Suppressor macrophage treated with lipopolysaccharide for 4 hours (primary cell): ENCODE results near the gene BCAS3.
A peak's percentile ranks its signal among the peaks of the same experiment; 100 is the strongest.
"Not testable (repeated sequence)": the region's sequence is repeated elsewhere in the genome, so short reads cannot be mapped to it uniquely, and the experiment has no call there.

Source experiments
- DNase-seq: peaks from one replicate; pipeline ENCODE4 v3.0.0-alpha.2; 2020

Gene BCAS3

DNA sequence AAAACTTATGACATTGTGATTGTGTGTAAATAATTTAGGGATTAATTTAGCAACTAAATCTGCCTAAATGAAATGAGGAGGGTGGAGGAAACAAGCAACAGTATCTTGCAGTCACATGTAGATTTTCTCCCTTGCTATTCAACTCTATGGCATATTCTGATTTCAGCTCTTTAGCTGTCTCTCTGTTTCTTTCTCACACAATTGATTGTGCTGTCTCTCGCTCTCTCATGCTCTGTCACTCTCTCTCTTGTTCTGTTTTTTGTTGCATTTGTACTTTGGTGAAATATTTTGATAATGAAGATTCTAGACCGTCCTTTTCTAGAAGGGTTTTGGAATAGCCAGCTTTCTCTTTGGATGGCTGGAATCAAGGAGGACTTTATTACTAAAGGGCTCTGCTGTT lies 70.6 kb downstream of the BCAS3 start:
- DNase-seq, result no peak

GRCh38 chr17:60749050-60749449 lies 71.4 kb downstream of the BCAS3 start:
- no peak for DNase-seq

DNA sequence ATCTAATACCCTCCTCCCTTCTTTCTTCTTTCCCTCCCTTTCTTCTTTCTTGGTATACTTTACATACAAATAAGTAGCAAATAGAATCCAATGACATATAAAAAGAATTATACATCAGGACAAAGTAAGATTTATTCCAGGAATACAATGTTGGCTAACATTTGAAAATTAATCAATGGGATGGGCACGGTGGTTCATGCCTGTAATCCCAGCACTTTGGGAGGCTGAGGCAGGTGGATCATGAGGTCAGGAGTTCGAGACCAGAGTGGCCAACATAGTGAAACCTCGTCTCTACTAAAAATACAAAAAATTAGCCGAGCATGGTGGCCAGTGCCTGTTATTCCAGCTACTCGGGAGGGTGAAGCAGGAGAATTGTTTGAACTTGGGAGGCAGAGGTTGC lies 72.1 kb downstream of the BCAS3 start:
- no peak for DNase-seq

GRCh38 chr17:60750640-60751039 lies 73.0 kb downstream of the BCAS3 start:
- DNase-seq, result peak; percentile 26

- no peak for DNase-seq
Observed at GRCh38 chr17:60751884-60752283, 74.2 kb downstream of the BCAS3 start.

- DNase-seq, result no peak
Observed at GRCh38 chr17:60752873-60753577, 75.4 kb downstream of the BCAS3 start.

- DNase-seq, result no peak
Observed at GRCh38 chr17:60754057-60754604, 76.5 kb downstream of the BCAS3 start.

- DNase-seq, result not testable (repeated sequence)
Observed at GRCh38 chr17:60756798-60757197, 79.1 kb downstream of the BCAS3 start.

DNA sequence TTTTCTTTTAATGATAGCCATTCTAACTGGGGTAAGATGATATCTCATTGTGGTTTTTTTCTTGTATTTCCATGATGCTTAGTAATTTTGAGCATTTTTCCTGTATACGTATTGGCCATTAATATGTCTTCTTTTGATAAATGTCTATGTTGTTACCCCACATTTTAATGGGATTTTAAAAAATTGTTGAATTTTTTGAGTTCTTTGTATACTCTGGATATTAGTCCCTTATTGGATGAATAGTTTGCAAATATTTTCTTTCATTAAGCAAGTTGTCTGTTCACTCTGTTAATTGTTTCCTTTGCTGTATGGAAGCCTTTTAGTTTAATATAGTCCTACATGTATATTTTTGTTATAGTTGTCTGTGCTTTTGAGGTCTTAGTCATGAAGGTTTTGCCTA lies 79.8 kb downstream of the BCAS3 start:
- no peak for DNase-seq

GRCh38 chr17:60759756-60760155 lies 82.1 kb downstream of the BCAS3 start:
- DNase-seq, result no peak

GRCh38 chr17:60761301-60761700 lies 83.7 kb downstream of the BCAS3 start:
- DNase-seq, result not testable (repeated sequence)

DNA sequence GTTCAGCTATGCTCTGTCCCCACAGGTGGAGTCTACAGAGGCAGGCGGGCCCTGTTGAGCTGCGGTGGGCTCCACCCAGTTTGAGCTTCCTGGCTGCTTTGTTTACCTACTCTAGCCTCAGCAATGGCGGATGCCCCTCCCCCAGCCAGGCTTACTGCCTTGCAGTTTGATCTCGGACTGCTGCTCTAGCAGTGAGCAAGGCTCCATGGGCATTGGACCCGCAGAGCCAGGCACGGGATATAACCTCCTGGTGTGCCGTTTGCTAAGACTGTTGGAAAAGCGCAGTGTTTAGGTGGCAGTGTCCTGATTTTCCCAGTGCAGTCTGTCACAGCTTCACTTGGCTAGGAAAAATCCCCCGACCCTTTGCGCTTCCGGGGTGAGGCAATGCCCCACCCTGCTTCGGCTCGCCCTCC lies 89.1 kb downstream of the BCAS3 start:
- DNase-seq, result no peak

DNA sequence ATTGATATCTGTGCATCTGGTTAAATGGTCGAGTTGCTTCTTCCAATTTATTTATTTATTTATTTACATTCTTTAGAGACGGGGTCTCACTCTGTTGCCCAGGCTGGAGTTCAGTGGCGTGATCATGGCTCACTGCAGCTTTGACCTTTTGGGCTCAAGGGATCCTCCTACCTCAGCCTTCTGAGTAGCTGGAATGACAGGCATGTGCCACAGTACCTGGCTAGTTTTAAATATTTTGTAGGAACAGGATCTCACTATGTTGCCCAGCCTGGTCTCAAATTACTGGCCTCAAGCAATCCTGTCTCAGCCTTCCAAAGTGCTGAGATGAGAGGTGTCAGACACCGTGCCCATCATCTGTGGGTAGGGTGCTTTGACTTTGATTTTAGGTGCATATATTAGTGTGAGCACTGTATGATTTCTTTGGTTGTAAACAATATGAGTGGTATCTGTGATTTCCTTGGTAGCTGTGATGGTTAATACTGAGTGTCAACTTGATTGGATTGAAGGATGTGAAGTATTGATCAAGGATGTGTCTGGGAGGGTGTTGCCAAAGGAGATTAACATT lies 90.2 kb downstream of the BCAS3 start:
- no peak for DNase-seq

DNA sequence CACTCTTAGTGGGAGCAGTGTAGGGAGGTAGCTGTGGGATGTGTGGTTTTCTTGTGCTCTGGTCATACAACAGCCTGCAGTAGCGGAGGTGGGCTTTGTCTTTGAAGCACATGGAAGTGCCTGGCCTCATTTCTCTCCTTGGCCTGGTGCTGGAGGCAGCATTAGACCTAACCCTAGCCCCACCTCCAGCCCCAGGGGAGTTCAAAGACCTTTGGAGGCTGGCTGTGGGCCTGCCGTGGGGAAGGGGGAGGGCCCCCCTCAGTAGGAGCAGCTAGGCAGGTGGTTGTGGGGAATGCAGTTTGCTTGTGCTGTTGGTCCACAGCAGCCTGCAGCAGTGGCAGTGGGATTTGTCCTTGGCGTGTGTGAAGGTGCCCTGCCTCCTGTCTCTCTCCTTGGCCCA lies 91.7 kb downstream of the BCAS3 start:
- DNase-seq, result no peak

DNA sequence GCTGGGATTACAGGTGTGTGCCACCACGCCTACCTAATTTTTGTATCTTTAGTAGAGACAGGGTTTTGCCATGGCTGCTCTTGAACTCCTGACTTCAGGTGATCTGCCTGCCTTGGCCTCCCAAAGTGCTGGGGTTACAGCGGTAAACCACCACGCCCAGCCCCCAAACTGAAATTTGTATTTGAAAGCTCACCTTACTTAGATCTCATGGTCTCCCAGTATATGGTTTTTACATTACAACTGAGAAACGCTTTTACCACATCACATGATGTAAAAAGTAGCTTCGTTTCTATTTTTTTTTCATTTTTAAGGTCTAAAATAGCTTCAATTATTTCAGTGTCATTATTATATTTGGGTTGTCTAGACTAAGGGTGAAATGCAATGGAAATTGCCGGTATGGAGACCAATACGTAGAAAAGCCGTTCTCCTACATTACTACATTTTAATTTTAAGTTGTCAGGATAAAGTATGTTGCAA lies 93.3 kb downstream of the BCAS3 start:
- DNase-seq, result no peak

- not testable (repeated sequence) for DNase-seq
Observed at GRCh38 chr17:60771621-60772020, 94.0 kb downstream of the BCAS3 start.

DNA sequence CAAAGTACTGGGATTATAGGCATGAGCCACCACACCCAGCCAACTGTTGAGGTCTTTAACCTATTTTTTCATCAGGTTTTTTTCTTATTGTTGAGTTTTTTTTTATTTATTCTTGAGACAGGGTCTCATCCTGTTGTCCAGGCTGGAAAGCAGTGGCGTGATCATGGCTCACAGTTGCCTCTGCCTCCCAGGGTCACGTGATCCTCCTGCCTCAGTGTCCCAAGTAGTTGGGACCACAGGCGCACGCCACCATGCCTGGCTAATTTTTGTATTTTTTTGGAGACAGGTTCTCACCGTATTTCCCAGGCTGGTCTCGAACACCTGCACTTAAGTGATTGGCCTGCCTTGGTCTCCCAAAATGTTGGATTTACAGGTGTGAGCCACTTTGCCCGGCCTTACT lies 95.9 kb downstream of the BCAS3 start:
- DNase-seq, result no peak

GRCh38 chr17:60781880-60782412 lies 104.3 kb downstream of the BCAS3 start:
- no peak for DNase-seq

GRCh38 chr17:60782742-60783141 lies 105.1 kb downstream of the BCAS3 start:
- DNase-seq, result no peak

DNA sequence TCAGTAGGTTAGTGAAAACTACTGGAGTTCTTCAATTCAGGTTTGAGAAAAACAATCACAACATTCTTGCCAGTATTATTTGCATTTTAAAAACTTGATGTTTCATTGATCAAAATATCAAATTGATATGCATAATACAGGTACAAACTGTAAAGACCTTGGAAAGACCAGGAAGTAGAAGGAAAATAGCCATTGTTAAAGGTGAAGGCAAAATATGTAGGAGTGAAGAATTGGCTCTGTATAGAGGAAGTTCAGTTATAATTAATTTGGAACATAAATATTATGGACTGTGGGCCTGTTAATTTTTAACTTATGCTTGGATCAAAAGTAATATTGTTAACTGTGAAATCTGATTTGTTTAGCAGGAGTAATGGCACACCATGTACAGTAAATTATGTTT lies 112.6 kb downstream of the BCAS3 start:
- no peak for DNase-seq

- DNase-seq, result peak; percentile 8
Observed at GRCh38 chr17:60792250-60792898, 114.7 kb downstream of the BCAS3 start.

- no peak for DNase-seq
Observed at GRCh38 chr17:60798576-60798975, 120.9 kb downstream of the BCAS3 start.

- DNase-seq, result no peak
Observed at GRCh38 chr17:60802377-60802776, 124.7 kb downstream of the BCAS3 start.

DNA sequence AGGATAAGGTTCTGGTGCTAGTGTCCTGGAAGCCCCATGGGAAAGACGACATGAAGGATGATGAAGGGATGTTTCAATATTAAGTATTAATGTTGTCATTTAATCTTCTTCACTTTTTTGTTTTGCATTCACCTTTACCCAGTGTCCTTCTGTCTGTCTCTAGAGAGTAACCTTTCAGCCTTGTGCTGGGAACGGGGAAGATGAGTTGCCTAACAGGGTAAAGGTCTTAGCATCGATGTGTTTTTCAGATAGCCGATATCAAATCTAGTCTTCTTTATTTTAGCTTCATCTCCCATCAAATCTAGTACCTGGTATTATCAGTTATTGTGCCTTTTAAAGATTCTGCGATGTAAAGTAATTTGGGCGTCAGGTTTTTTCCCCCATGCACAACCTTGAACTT lies 125.4 kb downstream of the BCAS3 start:
- DNase-seq, result no peak
